NK-92 (cell line): ENCODE measurements around the gene MRGPRF.

Source experiments
- DNase-seq: peaks from one replicate; lab custom pipeline; 2025; ENCODE audit not compliant: unreplicated experiment; lab: John Stamatoyannopoulos, UW

The MRGPRF gene

DNA sequence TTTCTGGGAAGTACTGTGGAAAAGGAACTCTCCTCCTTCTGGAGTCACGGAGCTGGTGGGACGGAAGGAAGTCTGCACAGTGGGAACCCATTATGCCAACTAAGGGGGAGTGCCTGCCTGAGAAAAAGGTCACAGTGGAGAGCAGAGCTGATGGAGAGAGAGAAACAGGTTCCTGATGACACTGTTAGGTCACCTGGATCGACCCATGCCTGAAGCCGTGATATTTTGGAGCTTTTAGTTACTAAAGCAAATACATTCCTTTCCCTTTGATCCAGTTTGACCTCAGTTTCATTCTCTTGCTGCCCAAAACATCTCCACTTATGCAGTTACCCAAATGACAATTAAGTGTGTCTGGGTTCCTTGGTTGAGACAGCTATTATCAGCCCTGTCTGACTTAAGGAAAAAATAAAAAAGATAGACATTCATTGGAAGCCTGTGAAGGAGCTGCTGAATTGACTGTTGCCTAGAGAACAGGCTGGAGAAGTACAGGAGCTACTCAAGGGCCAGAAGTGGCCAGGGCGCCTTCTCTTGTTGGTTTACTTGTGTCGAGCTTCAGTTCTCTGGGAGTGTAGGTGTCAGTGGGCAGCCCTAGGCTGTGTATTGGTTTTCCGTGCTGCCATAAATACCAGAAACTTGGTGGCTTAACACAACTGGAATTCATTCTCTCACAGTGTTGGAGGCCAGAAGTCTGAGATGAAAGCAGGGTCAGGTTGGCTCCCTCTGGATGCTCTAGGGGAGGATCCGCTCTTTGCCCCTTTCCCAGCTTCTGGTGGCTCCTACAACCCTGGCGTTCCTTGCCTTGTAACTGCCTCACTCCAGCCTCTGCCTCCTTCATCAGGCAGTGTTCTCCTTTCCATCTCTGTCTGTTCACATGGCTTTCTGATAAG, 45.9 kb downstream of the MRGPRF start:
- no peak for DNase-seq

GRCh38 chr11:68965901-68966853, 46.9 kb downstream of the MRGPRF start:
- DNase-seq = no peak

GRCh38 chr11:68963779-68964178, 49.3 kb downstream of the MRGPRF start:
- no peak for DNase-seq

DNA sequence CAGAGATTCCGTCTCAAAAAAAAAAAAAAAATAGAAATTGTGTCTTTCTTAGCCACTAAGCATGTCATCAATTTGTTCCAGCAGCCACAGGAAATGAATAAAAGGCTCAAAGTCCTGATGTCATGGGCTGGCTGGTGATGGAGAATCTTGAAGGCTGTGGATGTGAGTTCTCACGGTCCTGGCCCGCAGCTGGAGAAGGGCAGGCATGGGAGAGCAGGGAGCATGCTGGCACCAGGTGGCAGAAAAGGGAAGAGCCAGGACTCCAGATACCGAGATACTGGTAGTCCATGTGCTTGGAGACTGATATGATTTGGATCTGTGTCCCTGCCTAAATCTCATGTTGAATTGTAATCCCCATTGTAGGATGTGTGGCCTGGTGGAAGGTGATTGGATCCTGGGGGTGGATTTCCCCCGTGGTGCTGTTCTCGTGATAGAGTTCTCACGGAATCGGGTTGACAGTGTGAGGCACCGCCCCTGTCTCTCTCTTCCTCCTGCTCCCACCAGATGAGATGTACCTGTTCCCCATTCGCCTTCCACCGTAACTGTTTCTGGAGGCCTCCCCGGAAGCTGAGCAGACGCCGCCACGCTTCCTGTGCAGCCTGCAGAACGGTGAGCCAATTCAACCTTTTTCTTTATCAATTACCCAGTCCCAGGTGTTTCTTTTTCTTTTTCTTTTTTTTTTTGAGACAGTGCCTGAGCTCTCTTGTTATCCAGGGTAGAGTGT, 50.4 kb downstream of the MRGPRF start:
- no peak for DNase-seq

- DNase-seq = no peak
Observed at GRCh38 chr11:68961245-68961644, 51.8 kb downstream of the MRGPRF start.

DNA sequence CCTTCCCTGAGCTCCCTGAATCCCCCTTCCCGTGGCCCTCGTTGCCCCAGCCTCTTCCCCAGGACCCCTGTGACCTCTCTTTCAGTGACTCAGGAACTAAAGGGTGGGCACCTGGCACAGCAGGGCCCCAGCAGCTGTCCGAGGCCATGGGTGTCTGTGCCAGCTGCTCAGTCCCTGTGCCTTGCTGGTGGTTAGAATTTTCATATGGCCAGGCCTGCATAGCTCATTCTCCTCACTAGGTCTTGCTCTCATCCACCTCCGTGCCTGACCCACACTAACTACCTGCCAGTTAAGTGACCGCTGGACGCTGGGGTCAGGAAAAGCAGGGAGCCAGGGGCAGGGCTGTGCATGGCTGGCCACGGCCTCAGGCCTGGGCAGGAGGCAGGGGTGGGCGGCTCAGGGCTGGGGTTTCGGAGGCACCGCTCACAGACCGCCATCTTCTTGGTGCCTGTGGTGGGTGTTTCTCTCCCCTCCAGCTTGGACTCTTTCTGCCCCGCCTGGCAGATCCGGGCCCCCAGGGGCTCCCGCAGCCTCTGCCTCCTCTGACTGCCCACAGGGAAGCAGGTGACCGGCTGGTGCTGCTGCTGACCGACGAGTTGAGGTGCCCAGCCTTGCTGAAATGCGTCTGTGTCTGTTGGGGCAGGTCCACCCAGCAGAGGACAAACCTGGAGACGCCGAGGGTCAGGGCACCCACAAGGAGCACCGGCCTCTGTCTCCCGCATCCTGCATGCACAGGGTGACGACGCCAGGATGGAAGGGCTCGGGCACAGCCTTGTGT, 52.6 kb downstream of the MRGPRF start:
- DNase-seq = no peak

- no peak for DNase-seq
Observed at GRCh38 chr11:68959465-68960293, 53.4 kb downstream of the MRGPRF start.

DNA sequence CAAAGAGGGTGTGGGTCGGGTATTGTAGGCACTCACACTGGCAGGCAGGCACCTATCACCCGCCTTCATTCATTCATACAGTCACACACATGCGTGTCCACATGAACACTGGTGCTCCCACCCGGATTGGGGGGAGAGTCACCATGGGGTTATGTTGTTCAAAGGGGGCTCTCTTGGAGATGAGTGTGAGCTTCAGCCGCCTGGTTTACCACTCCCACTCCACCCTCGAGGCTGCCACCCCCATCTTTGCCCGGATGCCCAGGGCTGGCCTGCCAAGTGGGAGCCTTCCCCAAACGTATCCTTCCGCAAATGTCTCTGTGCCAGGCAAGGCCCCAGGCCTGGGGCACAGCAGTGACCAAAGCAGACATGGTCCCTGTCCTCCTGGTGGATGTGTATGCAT, 54.8 kb downstream of the MRGPRF start:
- DNase-seq = no peak

DNA sequence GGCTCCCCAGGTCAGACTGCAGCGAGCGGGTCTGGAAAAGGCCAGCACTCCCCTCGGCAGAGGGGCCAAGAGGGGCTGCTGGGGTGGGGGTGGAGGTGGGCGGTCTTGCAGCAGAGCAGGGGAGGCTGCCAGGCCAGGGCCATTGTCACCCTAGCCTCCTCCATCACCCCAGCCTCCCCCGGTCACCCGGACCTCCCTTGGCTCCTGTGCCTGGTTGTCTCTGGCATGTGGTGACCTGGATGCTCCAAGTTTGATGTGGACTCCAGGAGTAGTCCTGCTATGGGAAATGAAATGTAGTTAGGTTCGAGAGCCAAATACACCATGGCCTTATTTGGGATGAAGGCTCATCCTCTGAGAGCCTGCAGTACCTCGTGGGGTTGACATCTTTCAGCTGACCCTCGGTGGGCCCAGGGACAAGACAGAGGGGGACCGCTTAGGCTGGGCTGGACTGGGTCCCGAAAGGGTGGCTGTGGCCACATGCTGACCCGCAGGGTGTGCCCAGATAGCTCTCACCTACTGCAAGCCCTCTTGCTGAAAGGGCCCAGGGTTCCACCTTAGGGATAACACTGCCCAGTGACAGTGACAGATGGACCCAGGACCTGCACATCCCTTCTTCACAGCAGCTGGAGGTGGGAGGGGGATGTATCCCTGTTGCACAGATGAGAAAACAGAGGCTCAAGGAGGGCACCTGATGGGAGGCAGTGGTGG, 56.3 kb downstream of the MRGPRF start:
- DNase-seq = no peak

DNA sequence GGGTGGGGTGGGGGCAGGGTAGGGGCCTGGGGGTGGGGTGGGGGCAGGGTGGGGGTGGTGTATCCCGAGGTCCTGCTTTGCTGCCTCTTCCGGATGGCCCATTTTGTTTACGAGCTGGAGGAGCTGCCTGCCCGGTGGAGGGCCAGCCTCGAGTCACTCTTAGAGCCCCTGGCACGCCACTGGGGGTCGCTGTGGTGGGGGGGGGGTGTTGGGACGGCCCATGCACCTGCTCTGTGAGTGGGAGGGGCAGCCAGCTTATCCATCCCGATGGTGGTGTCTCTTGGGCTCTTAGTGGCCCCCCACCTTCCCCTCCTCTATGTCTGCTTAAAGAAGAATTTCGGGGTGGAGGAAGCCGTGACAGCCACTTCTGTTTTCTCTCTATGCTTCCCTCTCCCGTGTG, 56.9 kb downstream of the MRGPRF start:
- no peak for DNase-seq

- DNase-seq = no peak
Observed at GRCh38 chr11:68955607-68955958, 57.5 kb downstream of the MRGPRF start.

DNA sequence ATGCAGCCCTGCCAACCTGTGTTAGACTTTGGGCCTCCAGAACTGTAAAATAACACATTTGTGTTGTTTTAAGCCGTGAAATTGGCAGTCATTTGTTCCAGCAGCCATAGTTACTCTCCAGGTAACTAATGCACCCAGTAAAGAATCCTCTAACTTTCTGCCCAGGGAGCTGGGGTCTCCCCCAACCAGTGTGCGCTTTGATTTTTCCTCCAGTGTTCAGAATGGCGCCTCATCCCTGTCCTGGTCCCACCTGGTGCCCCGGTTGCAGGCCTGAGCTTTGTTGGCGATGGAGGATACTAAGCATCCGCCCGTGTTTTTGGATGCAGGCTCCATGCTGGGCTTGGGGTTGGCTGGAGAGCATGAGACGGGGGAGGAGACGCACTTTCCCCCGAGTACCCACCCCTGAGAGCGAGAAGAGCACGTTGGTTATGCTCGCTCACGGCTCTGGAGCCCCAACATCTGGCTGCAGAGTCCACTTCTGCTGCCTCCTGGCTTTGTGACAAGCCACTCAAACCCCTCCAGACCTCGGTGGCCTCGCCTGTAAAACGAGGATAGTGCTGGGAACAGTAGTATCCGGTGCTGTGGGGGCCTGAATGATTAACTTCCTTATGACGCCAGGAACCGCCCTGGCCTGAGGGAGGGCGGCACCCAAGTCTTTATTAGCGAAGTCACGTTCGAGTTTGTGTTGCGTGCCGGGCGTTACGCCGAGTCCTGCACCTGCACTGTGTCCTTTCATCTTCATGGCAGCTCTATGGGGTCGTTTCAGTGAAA, 58.0 kb downstream of the MRGPRF start:
- no peak for DNase-seq
